GM12874 (cell line): ENCODE data around the gene LRRC37A2.
"Not testable (repeated sequence)": the region's sequence is repeated elsewhere in the genome, so short reads cannot be mapped to it uniquely, and the experiment has no call there.

Source experiments
- CTCF ChIP-seq: IDR thresholded peaks from 2 replicates; pipeline ENCODE4 v1.5.1; 2011; ENCODE audit warnings: low read depth, mild to moderate bottlenecking, control low read depth, low read length, moderate library complexity; ENCODE audit not compliant: insufficient read depth

LRRC37A2 gene

GRCh38 chr17:46512168-46512567, at the start of gene LRRC37A2:
TSS of gene LRRC37A2 (plus strand) at chr17:46512468. CDS start at chr17:46512713, 245 bp downstream.
- not testable (repeated sequence) for TF ChIP-seq CTCF

DNA sequence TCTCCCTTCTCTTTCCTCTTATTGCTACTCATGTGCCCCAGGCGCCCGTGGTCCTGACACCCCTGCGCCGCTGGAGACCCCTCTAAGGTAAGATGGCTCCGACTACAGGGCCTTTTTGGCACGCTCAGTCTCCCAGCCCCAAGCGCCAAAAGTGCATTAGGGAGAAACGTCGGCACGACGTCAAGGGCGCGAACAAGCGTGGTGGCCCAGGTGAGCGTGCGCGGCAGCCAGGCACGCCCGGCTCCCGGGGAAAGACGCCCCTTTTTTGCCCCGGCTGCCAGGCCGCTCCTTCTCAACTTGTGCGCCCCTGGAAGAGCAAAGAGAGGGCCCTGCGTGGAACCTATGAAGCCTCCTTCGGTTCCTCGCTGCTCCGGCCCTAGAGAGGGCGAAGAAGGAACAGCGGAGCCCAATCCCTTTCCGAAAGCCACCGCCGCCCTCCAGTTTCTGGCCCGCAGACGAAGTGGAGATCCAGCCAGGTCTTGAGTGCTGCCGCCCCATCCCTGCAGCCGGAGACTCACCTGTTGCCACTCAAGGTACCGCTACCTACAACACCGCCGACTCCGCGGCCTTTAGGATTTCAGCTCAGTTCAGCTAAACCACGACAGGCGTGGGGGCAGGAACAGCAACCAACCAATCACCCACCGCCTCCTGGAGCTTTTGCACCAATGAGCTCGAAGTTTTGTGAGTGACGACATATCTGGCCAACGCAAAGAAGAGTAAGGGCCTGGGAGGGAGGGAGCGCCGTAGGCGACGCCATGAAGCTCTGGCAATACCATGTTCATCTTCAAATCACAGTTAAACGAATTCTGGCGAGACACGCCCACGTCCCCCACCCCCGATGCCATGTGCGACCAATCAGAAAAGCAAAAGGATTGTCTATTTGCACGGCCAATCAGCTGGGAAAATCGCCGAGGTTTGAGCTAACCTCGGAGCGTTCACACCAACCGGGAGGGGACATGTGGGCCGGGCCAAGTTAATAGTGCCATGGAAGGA, 67.1 kb downstream of the LRRC37A2 start, which contains the start of gene ARL17A:
Gene ARL17A (minus strand): TSS at position 609 of the 993 bp plus-strand sequence. CDS start 3,369 bp downstream, outside the sequence.
- TF ChIP-seq CTCF, result not testable (repeated sequence)

DNA sequence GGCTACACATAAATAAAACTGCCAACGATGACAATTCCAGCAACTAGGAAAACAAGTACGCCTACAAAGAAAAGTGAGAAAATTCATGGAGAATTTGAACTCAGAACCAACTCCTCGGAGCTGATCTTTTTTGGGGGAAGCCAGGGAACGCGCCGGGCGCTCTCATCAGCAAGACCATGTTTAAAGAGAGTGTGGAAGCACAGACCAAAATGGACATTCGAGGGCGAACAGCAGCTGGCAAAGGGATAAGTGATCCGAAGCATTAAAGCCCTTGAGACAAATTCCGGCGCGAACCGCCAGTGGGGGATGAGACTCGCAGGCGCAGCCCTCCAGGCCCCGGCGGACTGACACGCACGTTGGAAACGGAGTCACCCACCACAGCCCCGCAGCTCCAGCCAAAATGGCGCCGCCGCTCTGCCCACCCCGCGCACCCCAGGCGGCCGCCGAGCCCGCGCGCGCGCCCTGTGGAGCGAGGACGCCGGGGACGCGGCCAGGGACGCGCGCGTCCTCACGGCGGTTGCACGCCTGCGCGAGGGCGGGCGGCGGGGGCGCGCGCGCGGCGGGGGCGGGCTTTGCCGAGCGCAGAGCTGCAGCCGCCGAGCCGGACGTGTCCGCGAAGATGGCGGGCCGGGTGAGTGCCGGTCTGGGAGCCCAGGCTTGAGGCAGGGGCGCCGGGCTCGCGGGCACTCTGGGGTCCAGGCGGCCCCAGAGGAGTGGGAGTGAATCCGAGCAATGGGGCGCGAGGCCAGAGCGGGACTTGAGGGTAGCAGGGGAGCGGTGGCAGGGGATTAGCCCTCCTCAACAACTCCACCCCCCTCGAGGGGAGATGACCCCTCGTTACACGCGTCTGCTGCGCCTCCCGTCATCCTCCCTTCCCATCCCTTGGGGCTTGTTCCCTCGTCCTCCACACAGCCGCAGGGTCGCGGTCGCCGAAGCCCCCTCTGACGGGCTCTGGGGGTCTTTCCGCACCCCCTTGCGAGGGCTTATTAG, 78.2 kb downstream of the LRRC37A2 start, which contains the start of gene NSF:
Gene NSF (plus strand): TSS at position 513 of the 990 bp plus-strand sequence. CDS start 107 bp downstream, at position 620.
- TF ChIP-seq CTCF, result not testable (repeated sequence)
